Measurements from ENCODE around the gene TBATA.

DNA sequence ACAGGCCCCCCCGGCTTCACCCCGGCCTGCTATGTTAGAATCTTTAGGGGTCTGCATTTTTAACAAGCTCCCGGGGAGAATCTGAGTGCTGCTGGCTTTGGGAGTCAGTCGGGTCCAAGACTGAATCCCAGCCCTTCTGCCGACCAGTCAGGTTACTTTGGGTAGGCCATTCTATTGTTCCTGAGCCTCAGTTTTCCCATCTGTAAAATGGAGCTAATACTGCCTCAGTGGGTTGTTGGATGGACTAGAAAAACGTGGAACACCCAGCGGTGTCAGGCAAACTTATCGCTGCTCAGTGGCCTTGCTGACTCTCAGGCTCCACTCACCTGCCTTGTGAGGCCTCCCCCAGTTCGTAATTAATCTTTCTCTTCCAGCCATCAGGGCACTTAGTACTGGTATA is 11.7 kb downstream of the TBATA start:
- no peak for TF ChIP-seq CTCF (conservative IDR thresholded peaks at IDR 0.05; ENCODE audit: low read depth, low read length)
- no peak for TF ChIP-seq EZH2 (IDR thresholded peaks at IDR 0.05; ENCODE audit: borderline replicate concordance, low read depth, low read length, poor library complexity, severe bottlenecking)
